Activated CD4-positive, alpha-beta T cell treated with anti-CD3 and anti-CD28 coated beads for 48 hours (primary cell): Measurements from ENCODE around the gene AGAP2.
"Not testable (repeated sequence)": the region's sequence is repeated elsewhere in the genome, so short reads cannot be mapped to it uniquely, and the experiment has no call there.

ENCODE experiments used
- DNase-seq: peaks from one replicate; pipeline ENCODE4 v3.0.0-alpha.2; 2020

The AGAP2 gene

GRCh38 chr12:57720606-57721595 lies 17.6 kb downstream of the AGAP2 start:
- no peak for DNase-seq

GRCh38 chr12:57719777-57720605 lies 18.6 kb downstream of the AGAP2 start:
- no peak for DNase-seq

- no peak for DNase-seq
Measured at GRCh38 chr12:57718641-57719528, 19.7 kb downstream of the AGAP2 start.

- no peak for DNase-seq
Measured at GRCh38 chr12:57717846-57718640, 20.5 kb downstream of the AGAP2 start.

GRCh38 chr12:57717131-57717530 lies 21.4 kb downstream of the AGAP2 start:
- no peak for DNase-seq

- no peak for DNase-seq
Measured at GRCh38 chr12:57716305-57716704, 22.2 kb downstream of the AGAP2 start.

- no peak for DNase-seq
Measured at GRCh38 chr12:57715786-57716185, 22.8 kb downstream of the AGAP2 start.

- not testable (repeated sequence) for DNase-seq
Measured at GRCh38 chr12:57715036-57715748, 23.4 kb downstream of the AGAP2 start.

GRCh38 chr12:57713209-57713608 lies 25.3 kb downstream of the AGAP2 start:
- DNase-seq: no peak

- no peak for DNase-seq
Measured at GRCh38 chr12:57712701-57713100, 25.8 kb downstream of the AGAP2 start.

GRCh38 chr12:57708296-57708695 lies 30.2 kb downstream of the AGAP2 start:
- no peak for DNase-seq

- DNase-seq: no peak
Measured at GRCh38 chr12:57707250-57707649, 31.3 kb downstream of the AGAP2 start.

GRCh38 chr12:57700317-57700716 lies 38.2 kb downstream of the AGAP2 start:
- DNase-seq: no peak

- no peak for DNase-seq
Measured at GRCh38 chr12:57698414-57698813, 40.1 kb downstream of the AGAP2 start.

GRCh38 chr12:57697076-57697475 lies 41.5 kb downstream of the AGAP2 start:
- DNase-seq: no peak

- no peak for DNase-seq
Measured at GRCh38 chr12:57695770-57696432, 42.6 kb downstream of the AGAP2 start.

- DNase-seq: peak; percentile 25
Measured at GRCh38 chr12:57694459-57695019, 44.0 kb downstream of the AGAP2 start.

GRCh38 chr12:57693659-57694458 lies 44.7 kb downstream of the AGAP2 start, which contains the start of gene OS9:
Gene OS9 (plus strand): TSS chr12:57694132. CDS start chr12:57694162, 30 bp downstream.
- peak; percentile 97 for DNase-seq

GRCh38 chr12:57693317-57693658 lies 45.3 kb downstream of the AGAP2 start:
- no peak for DNase-seq
